HG03460 (cell line): ENCODE results near the gene ETFA.
"Not testable (repeated sequence)": the region's sequence is repeated elsewhere in the genome, so short reads cannot be mapped to it uniquely, and the experiment has no call there.

Experiments
- ATAC-seq: cut with Tn5 transposase; IDR thresholded peaks from one replicate; pipeline ENCODE4 v1.9.1; 2021; ENCODE audit not compliant: unreplicated experiment

ETFA gene

DNA sequence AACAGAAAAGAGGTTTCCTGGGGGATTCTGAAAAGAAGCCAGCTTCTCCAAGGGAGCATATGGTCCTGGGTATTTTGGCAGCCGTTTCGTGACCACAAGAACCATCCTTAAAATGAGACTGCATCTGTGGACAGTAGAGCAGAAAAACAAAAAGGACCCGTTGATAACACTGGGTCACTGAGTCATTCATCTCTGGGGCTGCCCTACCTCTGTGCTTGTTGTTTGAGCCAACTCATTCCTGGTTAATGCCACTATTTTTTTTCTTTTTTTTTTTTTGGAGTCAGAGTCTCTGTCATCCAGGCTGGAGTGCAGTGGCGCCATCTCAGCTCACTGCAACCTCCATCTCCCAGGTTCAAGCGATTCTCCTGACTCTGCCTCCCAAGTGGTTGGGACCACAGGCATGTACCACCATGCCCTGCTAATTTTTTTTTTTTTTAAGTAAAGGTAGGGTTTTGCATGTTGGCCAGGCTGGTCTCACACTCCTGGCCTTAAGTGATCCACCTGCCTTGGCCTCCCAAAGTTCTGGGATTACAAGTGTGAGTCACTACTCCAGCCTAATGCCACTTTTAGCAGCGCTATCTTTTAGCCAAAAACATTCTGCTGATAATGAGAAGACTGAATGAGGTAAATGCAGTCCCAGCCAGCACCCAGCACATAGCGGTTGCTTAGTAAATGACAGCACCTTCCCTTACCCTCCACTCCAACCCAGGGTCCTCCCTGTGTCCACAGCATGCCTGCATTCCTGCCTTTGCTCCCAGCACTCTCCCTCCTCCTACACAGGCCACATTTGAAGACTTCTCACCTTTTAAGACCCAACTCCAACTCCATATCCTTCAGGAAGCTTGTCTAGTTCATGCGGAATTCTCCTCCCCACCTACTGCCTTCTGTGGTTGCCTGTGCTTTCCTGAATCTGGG, 16.2 kb upstream of the ETFA start:
- no peak for ATAC-seq

DNA sequence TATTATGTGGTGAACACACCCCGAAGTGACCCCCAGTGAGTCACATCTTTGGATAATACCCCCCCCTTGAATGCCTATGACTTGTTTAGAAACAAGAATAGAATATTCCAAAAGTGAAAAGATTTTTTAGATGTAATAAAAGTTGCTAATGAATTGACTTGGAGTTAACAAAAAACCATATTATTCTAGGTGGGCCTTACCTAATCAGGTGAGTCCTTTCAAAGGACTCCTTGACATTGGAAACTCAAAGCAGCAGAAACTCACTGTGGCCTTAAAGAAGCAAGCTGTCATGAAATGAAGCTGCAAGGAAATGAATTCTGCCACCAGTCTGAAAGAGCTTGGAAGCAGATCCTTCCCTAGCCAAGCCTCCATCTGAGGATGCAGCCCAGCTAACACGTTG, 14.4 kb upstream of the ETFA start:
- no peak for ATAC-seq

DNA sequence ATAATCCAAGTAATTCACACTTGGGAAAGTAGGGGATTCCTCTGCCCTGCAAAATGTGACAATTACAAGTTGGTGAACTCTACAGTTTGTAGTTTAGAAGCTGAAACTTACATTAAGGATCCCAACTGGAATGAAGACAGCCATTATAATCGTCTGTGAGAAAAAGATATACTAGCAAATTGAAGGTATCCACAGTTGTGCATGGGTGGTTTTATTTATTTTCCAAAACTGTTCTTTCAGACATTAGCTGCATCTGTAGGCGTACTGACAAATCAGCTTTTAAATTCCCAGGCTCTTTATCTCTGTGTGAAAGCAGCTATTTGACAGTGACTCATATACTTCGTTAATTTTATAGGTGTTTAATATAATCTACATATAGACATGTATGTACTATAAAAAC, 12.8 kb upstream of the ETFA start:
- ATAC-seq = no peak

DNA sequence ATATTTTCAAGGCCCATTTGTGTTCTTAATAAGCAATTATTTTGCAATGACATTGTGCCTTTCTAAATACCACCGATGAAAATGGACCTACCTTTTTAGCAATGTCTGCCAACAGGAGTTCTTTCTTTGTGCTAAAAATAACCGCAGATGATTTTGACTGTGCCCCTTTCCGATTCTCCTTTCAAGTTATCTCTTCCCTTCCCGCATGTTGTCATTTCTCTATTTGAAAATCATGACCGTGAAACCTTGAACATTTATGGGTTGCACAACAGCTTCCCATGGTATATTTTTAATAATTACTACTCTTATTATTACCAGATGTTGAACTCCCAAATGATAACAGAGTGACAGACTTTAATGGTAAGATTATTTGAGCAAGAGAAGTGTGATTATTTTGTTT, 10.3 kb upstream of the ETFA start:
- ATAC-seq = no peak

DNA sequence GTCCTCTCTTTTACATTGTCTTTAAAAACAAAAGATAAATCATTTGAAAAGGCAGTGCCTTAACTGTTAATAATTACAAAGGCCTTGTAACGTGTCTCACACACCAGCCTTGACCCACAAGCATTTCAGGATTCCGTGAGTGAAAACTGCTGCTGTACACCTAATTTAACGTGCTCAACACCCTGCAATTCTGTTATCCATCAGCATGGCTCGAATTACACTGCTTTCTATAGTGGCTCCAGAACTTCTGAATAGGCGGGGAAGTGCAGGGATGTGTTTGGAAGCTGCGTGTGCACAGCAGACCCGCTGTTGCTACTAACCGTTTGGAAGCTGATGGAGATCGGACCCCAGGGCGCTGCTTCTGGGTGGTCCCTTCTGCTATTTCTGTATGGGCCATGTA, 9.9 kb upstream of the ETFA start:
- no peak for ATAC-seq

DNA sequence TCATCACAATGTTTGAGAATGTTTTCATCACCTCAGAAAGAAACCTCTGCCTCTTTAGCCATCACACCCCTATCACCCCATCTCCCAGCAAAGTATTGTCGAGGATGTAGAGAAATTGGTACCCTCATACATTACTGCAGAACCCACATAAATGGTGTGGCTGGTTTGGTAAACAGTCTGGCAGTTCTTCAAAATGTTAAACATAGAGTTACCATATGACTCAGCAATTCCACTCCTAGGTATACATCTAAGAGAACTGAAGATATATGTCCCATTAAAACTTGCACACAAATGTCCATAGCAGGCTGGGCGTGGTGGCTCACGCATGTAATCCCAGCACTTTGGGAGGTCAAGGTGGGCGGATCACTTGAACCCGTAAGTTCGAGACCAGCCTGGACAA, 8.7 kb upstream of the ETFA start:
- no peak for ATAC-seq

DNA sequence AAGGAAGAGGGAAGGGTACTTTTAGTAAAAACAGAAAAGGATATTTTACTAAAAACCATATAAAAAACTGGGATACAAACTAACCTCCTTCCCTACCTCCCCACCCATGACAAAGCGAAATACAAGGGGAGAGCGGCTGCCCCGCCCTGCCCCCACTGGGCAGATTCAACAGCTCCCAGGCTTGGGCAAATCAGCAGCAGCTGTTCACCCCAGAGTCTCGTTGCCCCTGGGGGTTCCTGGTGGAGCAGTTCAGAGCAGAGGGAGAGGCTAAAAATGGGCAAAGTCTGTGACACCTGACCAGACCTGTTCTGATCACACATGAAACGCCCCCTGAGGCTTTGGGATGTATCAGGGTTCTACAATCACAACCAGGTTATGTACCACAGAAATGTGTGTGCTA, 2.5 kb upstream of the ETFA start:
- no peak for ATAC-seq

DNA sequence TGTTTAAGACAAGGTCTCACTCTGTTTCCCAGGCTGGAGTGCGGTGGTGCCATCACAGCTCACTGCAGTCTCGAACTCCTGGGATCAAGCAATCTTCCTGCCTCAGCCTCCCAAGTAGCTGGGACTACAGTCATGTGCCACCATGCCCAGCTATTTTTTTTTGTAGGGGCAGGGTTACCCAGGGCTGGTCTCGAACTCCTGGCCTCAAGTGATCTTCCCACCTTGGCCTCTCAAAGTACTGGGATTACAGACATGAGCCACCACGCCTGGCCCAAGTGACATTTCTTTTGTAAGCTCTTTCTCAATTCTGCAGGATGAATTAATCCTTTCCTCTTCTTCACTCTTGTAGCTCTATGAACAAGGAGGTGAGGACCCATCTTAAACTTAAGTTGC, 1.9 kb upstream of the ETFA start:
- ATAC-seq = not testable (repeated sequence)

DNA sequence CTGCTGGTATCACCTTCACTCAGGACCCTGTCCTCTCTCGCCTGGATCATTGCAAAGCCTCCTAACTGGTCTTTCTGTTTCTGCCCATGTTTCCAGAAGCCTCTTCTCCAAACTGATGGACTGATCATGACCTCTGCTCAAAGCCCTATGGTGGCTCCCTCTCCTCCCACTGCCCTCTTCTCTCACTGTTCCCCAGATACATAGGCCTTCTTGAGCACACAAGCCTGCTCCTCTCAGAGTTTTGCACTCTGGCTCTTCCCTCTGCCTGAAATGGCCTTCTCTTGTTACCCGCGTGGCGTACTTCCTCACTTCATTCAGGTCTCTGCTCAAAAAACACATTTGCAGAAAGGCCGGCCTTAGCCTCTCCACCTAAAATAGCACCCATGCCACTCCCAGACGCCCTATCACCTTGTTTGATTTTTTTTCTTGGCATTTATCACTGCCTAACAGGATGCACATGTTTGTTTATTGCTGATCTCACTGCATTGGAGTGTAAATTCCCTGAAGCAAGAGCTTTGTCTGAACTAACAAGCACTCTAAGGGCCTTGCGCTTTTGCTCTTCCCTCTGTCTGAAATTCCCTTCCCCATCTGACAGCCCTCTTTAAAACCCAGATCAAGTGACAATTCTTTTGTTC, 1.4 kb upstream of the ETFA start:
- no peak for ATAC-seq

DNA sequence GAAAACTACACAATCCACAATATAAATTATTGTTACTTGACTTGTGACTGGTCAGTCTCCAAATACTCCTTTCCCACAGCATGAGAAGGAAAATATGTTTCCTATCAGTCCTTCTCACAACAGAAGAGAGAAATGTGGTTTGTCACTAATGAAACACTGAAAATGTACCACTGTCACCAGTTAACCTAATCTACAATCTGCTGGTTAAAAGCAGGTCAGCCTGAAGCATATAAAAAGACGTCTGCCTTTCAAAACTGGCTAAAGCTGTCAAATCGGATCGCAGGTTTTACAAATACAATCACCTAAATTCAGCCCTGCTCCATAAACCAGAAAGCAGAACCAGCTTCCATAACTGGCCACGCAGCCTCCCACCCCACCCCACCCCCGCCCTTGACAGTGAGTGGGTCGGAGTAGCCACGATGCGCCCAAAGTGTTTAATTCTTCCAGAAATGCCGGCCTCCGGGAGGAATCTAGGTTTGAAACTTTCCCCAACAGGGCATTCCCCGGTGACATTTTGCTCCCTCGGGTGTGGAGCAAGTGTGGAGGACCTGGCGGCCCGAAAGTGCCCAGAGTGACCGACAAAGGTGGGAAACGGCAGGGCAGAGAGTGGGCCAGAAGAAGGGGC, 682 bp downstream of the ETFA start:
- peak; percentile 8 for ATAC-seq

DNA sequence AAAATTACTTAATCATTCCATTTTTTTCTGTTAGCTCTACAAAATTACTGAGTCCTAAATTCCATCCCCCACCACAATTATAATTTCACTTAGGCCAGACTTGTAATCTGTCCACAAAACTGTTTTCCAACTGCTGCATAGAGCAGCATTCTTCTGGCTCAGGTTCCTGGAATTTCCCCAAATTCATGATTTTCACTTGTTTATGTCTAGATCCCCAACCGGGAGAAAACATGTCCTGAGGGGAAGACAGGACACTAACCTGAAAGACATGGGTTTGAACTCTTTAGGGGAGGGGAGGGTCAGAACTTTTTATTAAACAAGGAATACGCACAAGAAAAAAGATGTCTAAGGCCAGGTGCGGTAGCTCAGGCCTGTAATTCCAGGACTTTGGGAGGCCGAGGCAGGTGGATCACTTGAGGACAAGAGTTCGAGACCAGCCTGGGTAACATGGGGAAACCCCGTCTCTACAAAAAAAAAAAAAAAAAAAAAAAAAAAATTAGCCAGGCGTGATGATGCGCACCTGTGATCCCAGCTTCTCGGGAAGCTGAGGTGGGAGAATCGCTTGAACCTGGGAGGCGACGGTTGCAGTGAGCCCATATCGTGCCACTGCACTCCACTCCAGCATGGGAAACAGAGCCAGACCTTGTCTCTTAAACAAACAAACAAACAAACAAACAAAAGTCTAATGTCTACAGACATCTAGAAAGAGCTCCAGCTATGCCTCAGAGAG, 1.5 kb downstream of the ETFA start:
- no peak for ATAC-seq

DNA sequence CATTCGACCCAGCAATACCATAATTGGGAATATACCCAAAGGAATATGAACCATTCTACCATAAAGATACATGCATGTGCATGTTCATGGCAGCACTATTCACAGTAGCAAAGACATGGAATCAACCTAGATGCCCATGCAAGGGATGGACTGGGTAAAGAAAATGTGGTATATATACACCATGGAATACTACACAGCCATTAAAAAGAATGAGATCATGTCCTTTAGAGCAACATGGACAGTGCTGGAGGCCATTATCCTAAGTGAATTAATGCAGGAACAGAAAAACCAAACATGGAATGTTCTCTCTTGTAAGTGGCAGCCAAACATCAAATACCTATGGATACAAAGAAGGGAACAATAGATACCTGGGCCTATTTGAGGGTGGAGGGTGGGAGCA, 7.4 kb downstream of the ETFA start:
- no peak for ATAC-seq

DNA sequence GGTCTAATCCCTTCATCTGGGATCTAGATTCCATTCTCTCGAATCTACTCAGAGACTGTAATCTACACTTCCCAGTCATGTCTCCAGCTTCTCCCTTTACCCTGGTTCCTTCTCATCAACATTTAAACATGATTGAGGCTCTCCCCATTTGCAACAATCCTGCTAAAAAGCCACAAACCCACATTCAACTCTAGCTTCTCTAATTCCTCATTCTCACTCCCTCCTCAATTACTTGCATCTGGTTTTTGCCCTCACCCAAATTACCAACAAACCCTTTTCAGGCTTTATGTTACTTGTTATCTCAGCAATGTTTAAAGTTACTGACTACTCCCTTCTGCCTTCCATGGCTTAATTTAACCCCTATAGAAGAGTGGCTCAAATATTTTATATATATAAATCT, 11.5 kb downstream of the ETFA start:
- no peak for ATAC-seq

DNA sequence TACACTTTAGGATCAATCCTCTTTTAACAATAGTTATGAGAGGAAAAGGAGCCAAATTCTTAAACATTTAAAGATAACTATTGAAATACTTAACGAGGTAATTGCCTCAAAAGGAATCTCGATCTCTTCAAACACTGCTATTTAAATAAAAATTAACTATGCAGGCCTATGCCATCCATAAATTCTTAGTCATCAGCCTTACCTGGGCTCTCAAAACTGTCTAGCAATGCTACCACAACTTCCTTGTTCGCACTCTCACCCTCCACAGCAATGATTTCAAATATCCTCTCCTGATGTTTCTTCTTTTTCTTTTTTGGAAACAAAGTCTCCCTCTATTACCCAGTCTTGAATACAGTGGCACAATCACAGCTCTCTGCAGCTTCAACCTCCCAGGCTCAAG, 12.3 kb downstream of the ETFA start:
- no peak for ATAC-seq

DNA sequence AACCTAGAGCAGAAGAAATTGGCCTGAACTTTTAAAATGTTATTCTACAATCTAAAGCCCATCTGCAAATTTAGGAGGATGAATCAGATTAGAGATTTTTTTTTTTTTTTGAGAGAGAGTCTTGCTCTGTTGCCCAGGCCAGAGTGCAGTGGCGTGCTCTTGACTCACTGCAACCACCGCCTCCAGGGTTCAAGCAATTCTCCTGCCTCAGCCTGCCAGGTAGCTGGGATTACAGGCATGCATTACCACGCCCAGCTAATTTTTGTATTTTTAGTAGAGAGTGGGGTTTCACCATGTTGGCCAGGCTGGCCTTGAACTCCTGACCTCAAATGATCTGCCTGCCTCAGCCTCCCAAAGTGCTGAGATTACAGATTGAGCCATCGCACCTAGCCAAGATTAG, 13.3 kb downstream of the ETFA start:
- ATAC-seq = not testable (repeated sequence)

DNA sequence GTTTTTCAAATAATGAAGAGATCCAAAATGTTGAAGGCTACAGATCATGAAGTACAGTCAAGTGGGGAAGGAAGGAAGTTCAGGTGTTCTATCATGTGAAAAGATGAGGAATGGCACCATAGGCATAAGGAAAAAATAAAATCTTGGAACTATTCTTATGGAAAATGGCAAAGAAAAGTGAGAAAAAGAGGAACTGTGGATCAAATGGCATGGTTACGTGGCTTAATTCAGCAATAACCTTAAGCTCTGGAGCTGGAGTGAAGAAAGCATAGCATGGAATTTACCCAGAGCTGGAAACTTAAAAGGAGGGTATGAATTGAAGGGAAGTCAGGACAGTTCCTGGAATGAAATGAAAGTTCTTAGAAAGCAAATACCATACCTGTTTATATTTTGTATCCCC, 14.4 kb downstream of the ETFA start:
- ATAC-seq = no peak

DNA sequence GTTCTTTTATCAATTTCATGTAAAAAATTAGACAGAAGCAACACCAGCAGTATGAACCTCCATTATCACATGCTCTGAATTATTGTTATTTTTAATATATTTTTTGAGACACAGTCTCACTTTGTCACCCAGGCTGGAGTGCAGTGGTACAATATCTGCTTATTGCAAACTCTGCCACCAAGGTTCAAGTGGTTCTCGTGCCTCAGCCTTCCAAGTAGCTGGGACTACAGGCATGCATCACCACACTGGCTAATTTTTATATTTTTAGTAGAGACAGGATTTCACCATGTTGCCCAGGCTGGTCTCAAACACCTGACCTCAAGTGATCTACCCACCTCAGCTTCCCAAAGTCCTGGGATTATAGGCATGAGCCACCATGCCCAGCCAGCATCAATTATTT, 16.8 kb downstream of the ETFA start:
- not testable (repeated sequence) for ATAC-seq

DNA sequence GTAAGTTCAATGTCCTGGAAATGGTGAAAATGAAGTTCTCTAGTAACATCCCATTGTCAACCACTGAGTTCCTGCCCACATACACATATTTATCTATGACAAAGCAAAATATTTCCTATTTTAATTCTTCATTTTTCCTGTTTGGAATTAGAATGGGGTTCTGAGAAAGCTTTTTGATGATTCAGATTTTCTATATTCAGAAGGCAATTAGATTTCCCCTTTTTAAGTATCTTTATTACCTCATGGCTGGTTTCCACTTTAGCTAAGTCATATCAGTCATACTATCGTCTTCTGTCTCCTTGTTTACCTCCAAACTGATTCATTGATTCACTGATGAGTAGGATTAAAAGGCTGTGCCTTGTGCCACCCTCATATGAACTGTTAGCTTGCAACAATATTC, 17.9 kb downstream of the ETFA start:
- ATAC-seq = no peak

DNA sequence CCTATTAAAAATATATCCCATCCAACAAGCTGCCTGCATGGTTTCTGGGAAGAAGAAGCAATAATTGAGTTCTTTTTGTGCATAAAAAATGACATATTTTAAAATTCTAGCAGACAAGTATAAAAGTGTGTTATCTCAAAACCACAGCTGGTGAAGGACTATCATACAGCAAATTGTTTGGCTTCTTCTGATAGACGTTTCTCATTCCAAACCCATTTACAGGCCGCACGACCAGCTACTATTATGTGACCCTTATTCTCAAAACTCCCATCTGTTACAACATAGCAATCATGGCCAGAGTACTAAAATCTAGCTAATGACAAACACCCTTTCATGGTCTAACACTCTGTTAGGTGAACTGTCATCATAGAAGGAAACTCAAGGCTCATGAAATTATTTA, 21.7 kb downstream of the ETFA start:
- no peak for ATAC-seq

DNA sequence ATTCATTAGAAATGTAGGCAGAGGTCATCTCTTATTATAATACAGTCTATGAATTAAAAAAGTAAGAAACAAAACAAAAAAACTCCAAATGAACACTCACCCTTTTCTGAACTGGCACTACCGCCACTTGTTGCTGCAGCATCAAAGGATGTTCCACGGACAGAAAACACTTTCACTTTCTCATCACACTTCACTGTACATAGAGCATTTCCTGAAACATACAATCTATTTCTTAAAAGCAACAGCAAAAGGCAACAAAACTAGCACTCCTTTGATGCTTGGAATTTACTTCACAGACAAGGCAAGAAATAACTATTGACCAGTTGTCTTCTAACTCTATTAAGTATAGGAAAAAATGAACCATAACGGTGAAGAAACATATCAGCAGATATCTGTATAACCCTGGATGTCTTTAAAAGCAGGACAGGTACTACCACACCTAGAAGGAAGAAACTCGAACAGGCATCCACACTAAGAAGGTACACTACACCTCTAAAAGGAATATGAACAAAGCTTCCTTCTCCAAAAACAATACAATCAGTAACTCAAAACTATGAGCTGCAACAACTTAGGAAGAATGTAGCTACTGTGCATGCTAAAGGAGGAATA, 24.9 kb downstream of the ETFA start:
- ATAC-seq = peak; percentile 80

DNA sequence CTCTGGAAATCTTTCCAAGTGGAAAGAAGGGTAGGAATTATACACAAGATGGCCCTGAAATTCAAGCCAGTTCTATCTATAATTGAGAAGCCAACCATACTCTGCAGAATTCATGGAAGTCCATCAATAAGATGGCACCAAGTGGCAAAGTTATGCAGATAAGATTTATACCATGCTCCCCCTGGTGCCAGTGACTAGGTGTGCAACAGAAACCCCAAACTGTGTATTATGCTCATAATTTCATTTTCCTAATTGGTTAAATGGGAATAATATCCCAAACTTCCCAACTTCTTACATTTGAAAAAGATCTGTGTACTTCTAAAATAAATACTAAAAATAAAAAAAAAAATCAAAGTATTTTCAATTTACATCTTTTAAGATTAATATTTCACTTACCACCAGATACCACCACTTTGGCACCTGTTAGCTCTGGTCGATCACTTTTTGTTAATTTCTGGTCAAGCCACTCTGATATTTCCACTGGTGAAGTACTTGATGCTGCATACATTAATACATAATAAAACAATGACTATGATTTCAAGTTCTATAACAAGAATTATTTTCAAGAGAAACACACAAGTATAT, 25.9 kb downstream of the ETFA start:
- ATAC-seq = no peak
